HepG2 (cell line): ENCODE results near the gene TNNT3. TPM values are rescaled to one million over a fixed set of nuclear protein-coding genes. Genes with fewer than 3 reads are reported as not detected.

Experiments used
- ATF2 ChIP-seq: sonication (generic); formaldehyde crosslinking; IDR thresholded peaks from 2 replicates; pipeline ENCODE4 v1.4.0; 2020; ENCODE audit warnings: missing genetic modification reagents
- CHD4 ChIP-seq: fragments of 200-600 bp; sonication (generic); IDR thresholded peaks from 2 replicates; pipeline ENCODE4 v1.7.0; 2017; ENCODE audit warnings: mild to moderate bottlenecking, low read length, borderline replicate concordance
- MBD4 ChIP-seq: IDR thresholded peaks from 2 replicates; pipeline ENCODE4 v1.6.1; 2012; ENCODE audit warnings: low read length, inconsistent platforms, borderline replicate concordance
- RXRB ChIP-seq: IDR thresholded peaks from 2 replicates; pipeline ENCODE4 v1.6.1; 2016; ENCODE audit warnings: borderline replicate concordance, missing genetic modification reagents, missing compliant biosample characterization
- THAP9 ChIP-seq: sonication (generic); formaldehyde crosslinking; IDR thresholded peaks from 2 replicates; pipeline ENCODE4; 2020; ENCODE audit warnings: missing genetic modification reagents, mild to moderate bottlenecking, borderline replicate concordance
- ZBTB34 ChIP-seq: sonication (generic); formaldehyde crosslinking; IDR thresholded peaks from 2 replicates; pipeline ENCODE4 v1.8.0; 2022; ENCODE audit warnings: mild to moderate bottlenecking, missing genetic modification reagents
- ZHX2 ChIP-seq, 2 experiments: sonication (generic) in 1 of 2; formaldehyde crosslinking in 1 of 2; IDR thresholded peaks; 2 replicates each; pipeline versions ENCODE4 v1.6.1 to v1.9.0; 2014 to 2022; ENCODE audit warnings: antibody characterized with exemption in 1 of 2, borderline replicate concordance in 1 of 2, inconsistent platforms in 1 of 2, low read depth in 1 of 2, missing genetic modification reagents in 1 of 2
- ZNF512 ChIP-seq: sonication (generic); formaldehyde crosslinking; IDR thresholded peaks from 2 replicates; pipeline ENCODE4 v1.4.0; 2020; ENCODE audit warnings: mild to moderate bottlenecking, missing genetic modification reagents
- ZNF788 ChIP-seq: sonication (generic); formaldehyde crosslinking; IDR thresholded peaks from 2 replicates; pipeline ENCODE4 v1.5.0; 2020; ENCODE audit warnings: mild to moderate bottlenecking, missing genetic modification reagents, borderline replicate concordance
- ZNF891 ChIP-seq: sonication (generic); formaldehyde crosslinking; IDR thresholded peaks from 2 replicates; pipeline ENCODE4 v1.5.0; 2020; ENCODE audit warnings: mild to moderate bottlenecking, missing genetic modification reagents
- polyA plus RNA-seq, 8 experiments: library from polyadenylated mRNA; depleted of rRNA in 3 of 8; stranded (reverse) in 7 of 8; unstranded in 1 of 8; fragments of >200 nt; fragmentation: Illumina TruSeq in 4 of 8; extraction: Trizol in 4 of 8; gene quantifications; 2 replicates each; pipeline versions ENCODE4 v1.2.1 to v1.2.3, GENCODE V29; 2011 to 2016; ENCODE audit warnings: low read depth in 4 of 8, missing spikeins in 1 of 8, mixed read lengths in 1 of 8; ENCODE audit not compliant: insufficient read depth in 1 of 8
- total RNA-seq, 5 experiments: library from RNA; depleted of rRNA; stranded (reverse); fragments of >200 nt; fragmentation: Illumina TruSeq; extraction: Trizol; gene quantifications; 2 replicates each; pipeline ENCODE4 v1.2.3, GENCODE V29; 2016; ENCODE audit warnings: low read depth in 1 of 5

TNNT3 gene
- total and polyA plus RNA-seq, 2 of the 13 experiments (the other 11 are each of a cell fraction or from before 2014, with no cell fraction given), result not detected

GRCh38 chr11:1882265-1883238, 37.0 kb upstream of the TNNT3 start (continued):
- TF ChIP-seq ZHX2 (IDR thresholded peaks at IDR 0.05; ENCODE audit: low read depth), result no peak
- TF ChIP-seq ZHX2 (CRISPR knock-in tag; IDR thresholded peaks at IDR 0.05; ENCODE audit: borderline replicate concordance), result no peak
- TF ChIP-seq MBD4, result no peak
- TF ChIP-seq ZBTB34 (CRISPR knock-in tag), result no peak
- TF ChIP-seq RXRB (CRISPR knock-in tag), result no peak
- TF ChIP-seq ZNF788 (CRISPR knock-in tag), result 0 out of 2 replicates have a peak, but pooled peaks have one; percentile 22
- TF ChIP-seq CHD4, result no peak
- TF ChIP-seq THAP9 (CRISPR knock-in tag), result peak; percentile 40; the same call in 1 of the 2 replicates
- no peak for TF ChIP-seq ATF2 (CRISPR knock-in tag)
- TF ChIP-seq ZNF512 (CRISPR knock-in tag), result no peak
- TF ChIP-seq ZNF891 (CRISPR knock-in tag), result no peak
